Kidney (tissue), 14 donors: ENCODE measurements around the gene ZNF124. TPM values are rescaled to one million over a fixed set of nuclear protein-coding genes. Genes with fewer than 3 reads are reported as not detected.

Experiments used
- DNase-seq, 5 donors: peaks; one replicate each; pipeline ENCODE4 v3.0.0-alpha.2; 2013 to 2020
- FAIRE-seq: peaks from 2 replicates; lab custom pipeline; 2012; peaks lifted over from hg19 to GRCh38; lab: Jason Lieb, UNC
- H3K27ac ChIP-seq, 2 donors: one replicate each; pipeline ENCODE4 v1.7.0; 2013; ENCODE audit warnings: low read depth in 2 of 2, low read length in 2 of 2, inconsistent platforms in 1 of 2
- H3K27me3 ChIP-seq: one replicate; pipeline ENCODE4 v1.7.1; 2013; ENCODE audit warnings: low read length, inconsistent platforms; ENCODE audit not compliant: control insufficient read depth, insufficient read depth
- H3K36me3 ChIP-seq, 3 donors: one replicate each; pipeline versions ENCODE4 v1.7.0 to v1.7.1; 2013; ENCODE audit warnings: low read length in 3 of 3, control low read depth in 1 of 3, inconsistent platforms in 1 of 3; ENCODE audit not compliant: insufficient read depth in 3 of 3, control insufficient read depth in 2 of 3
- H3K4me1 ChIP-seq, 3 donors: one replicate each; pipeline versions ENCODE4 v1.7.0 to v1.7.1; 2013; ENCODE audit warnings: low read length in 3 of 3, inconsistent platforms in 1 of 3, low read depth in 1 of 3; ENCODE audit not compliant: control insufficient read depth in 2 of 3, insufficient read depth in 2 of 3
- H3K4me3 ChIP-seq, 3 donors: one replicate each; pipeline versions ENCODE4 v1.7.0 to v1.8.1; 2013; ENCODE audit warnings: low read length in 3 of 3, control low read depth in 1 of 3, inconsistent platforms in 1 of 3
- H3K9ac ChIP-seq, 3 donors: one replicate each; pipeline versions ENCODE4 v1.7.0 to v1.7.1; 2013; ENCODE audit warnings: low read length in 3 of 3, control low read depth in 1 of 3, inconsistent platforms in 1 of 3
- H3K9me3 ChIP-seq, 3 donors: one replicate each; pipeline versions ENCODE4 v1.7.0 to v1.7.1; 2013; ENCODE audit warnings: low read length in 3 of 3, control low read depth in 1 of 3, inconsistent platforms in 1 of 3; ENCODE audit not compliant: control insufficient read depth in 2 of 3, insufficient read depth in 1 of 3
- intact Hi-C: fragments of 100-400 bp; cut with DNase I; formaldehyde crosslinking; loops from one replicate; pipeline ENCODE4 v1.11.1; 2022
- polyA plus RNA-seq: library from polyadenylated mRNA; stranded (reverse); fragments of 350-450 nt; fragmentation: Illumina TruSeq; extraction: RNeasy Lipid Tissue Mini Kit (QIAGEN cat#74804); gene quantifications from one replicate; pipeline ENCODE4 v1.2.3, GENCODE V29; 2014; ENCODE audit warnings: low read depth, low replicate concordance; ENCODE audit not compliant: insufficient read depth
- total RNA-seq: library from RNA; stranded (reverse); fragmentation: NEBNext Ultra II Directional; extraction: Animal tissue kit (Norgen Biotek cat#: 25700); gene quantifications from one replicate; pipeline ENCODE4 v1.2.1, GENCODE V29; 2021
- TF ChIP-seq, protein P1 (sequence below): IDR thresholded peaks from 3 replicates; pipeline ENCODE4 v1.5.1; 2012; ENCODE audit warnings: mild to moderate bottlenecking, moderate library complexity, borderline replicate concordance; ENCODE audit not compliant: insufficient read depth; ENCODE audit errors: extremely low read depth
- donor health status: control.
- donor health status: control.
- donor health status: control.
- donor health status: control.
- donor health status: control.
- donor health status: DM: yes; HTN: yes; CAD: no.
- donor health status: Normal renal cell carcinoma (clear cell type).

Gene ZNF124
- total and polyA plus RNA-seq, 2 donors from 2014 or later, result 2.5 to 45.7 TPM

DNA sequence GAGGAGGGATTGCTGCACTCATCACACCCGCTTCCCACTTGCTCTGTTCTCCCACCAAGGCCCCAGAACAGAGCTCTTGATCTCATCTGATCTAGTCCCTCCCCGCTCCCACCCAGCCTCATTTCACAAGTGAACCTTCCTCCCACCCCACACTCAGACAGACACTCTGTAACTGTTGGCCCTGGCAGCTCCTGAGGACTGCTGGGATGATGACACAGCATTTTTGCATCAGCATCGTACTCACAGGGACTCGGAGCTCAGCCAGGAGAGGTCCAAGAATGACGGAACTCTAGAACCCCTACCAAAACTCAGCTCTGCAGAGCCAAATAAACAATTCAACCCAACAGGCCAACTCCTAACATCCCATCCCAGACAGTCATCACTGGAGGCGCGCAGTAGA is 11.2 kb upstream of the ZNF124 start:
- no peak overlapping the region for H3K9ac ChIP-seq
- H3K9me3 ChIP-seq, result peaks cover 0 to 18% (median 0%) of the 10 kb centered on the region in 3 donors
- intact Hi-C loops, result no loop called here
- H3K27me3 ChIP-seq, result no peaks in the 10 kb centered on the region
- H3K4me1 ChIP-seq, result no peaks in the 10 kb centered on the region
- H3K27ac ChIP-seq, result no peak overlapping the region
- TF ChIP-seq, protein P1, sequence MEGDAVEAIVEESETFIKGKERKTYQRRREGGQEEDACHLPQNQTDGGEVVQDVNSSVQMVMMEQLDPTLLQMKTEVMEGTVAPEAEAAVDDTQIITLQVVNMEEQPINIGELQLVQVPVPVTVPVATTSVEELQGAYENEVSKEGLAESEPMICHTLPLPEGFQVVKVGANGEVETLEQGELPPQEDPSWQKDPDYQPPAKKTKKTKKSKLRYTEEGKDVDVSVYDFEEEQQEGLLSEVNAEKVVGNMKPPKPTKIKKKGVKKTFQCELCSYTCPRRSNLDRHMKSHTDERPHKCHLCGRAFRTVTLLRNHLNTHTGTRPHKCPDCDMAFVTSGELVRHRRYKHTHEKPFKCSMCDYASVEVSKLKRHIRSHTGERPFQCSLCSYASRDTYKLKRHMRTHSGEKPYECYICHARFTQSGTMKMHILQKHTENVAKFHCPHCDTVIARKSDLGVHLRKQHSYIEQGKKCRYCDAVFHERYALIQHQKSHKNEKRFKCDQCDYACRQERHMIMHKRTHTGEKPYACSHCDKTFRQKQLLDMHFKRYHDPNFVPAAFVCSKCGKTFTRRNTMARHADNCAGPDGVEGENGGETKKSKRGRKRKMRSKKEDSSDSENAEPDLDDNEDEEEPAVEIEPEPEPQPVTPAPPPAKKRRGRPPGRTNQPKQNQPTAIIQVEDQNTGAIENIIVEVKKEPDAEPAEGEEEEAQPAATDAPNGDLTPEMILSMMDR, result no peak
- DNase-seq, result no peak
- no peak overlapping the region for H3K4me3 ChIP-seq
- no peak for FAIRE-seq
- no peaks in the 10 kb centered on the region for H3K36me3 ChIP-seq

GRCh38 chr1:247180581-247180980 is 8.8 kb upstream of the ZNF124 start:
- DNase-seq (no peak), FAIRE-seq (no peak)
- TF ChIP-seq, protein P1, result no peak
- Histone ChIP-seq H3K36me3 (no peaks in the 10 kb centered on the region), H3K9me3 (peaks cover 0 to 12% (median 0%) of the 10 kb centered on the region in 3 donors), H3K4me1 (no peaks in the 10 kb centered on the region), H3K27ac (no peak overlapping the region), H3K27me3 (no peaks in the 10 kb centered on the region), H3K9ac (no peak overlapping the region), H3K4me3 (no peak overlapping the region)
- intact Hi-C loops, result no loop called here

GRCh38 chr1:247177755-247178154 is 5.9 kb upstream of the ZNF124 start:
- FAIRE-seq (no peak), DNase-seq (no peak)
- Histone ChIP-seq H3K9ac (no peak overlapping the region), H3K27ac (no peak overlapping the region), H3K4me3 (no peak overlapping the region), H3K9me3 (no peaks in the 10 kb centered on the region), H3K36me3 (no peaks in the 10 kb centered on the region), H3K4me1 (no peaks in the 10 kb centered on the region), H3K27me3 (no peaks in the 10 kb centered on the region)
- intact Hi-C loops, result no loop called here
- TF ChIP-seq, protein P1, result no peak

DNA sequence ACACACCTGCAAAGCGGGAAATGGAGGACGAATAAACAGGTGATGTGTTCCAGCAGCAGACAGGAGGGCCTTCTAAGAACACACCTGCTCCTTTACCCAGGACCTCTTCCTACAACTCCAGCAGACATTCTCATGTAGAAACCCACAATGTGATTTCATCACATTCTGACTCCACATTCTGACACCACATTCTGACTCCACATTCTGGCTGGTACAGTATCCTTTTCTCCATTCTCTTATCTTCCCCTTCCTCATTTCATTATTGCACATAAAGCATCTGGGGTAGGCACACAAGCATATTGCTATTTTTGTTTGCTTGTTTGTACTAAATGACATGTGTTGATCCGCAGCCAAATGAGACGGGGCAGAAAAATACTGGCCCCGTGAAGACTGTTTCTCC is 3.6 kb upstream of the ZNF124 start:
- H3K9me3 ChIP-seq, result no peaks in the 10 kb centered on the region
- no peaks in the 10 kb centered on the region for H3K27me3 ChIP-seq
- no peak overlapping the region for H3K27ac ChIP-seq
- no peak overlapping the region for H3K9ac ChIP-seq
- TF ChIP-seq, protein P1, result no peak
- intact Hi-C loops, result no loop called here
- no peak overlapping the region for H3K4me3 ChIP-seq
- DNase-seq, result no peak
- H3K36me3 ChIP-seq, result no peaks in the 10 kb centered on the region
- FAIRE-seq, result no peak
- H3K4me1 ChIP-seq, result no peaks in the 10 kb centered on the region
